ENCODE results near the gene PSPN.
A peak's percentile ranks its signal among the peaks of the same experiment; 100 is the strongest.
"Not testable (repeated sequence)": the region's sequence is repeated elsewhere in the genome, so short reads cannot be mapped to it uniquely, and the experiment has no call there.

PSPN gene

GRCh38 chr19:6372594-6373095 lies 3.1 kb downstream of the PSPN start, which contains the start of gene ALKBH7:
ALKBH7 (plus strand) TSS chr19:6372794; CDS start chr19:6372821, 27 bp downstream.
- peak; percentile 86 for ATAC-seq
- DNase-seq, result peak; percentile 93
- peak within 1 kb of the TSS; percentile 83 for H3K4me3 Mint-ChIP-seq
- peaks cover 10% of the 10 kb centered on the region for H3K36me3 Mint-ChIP-seq (ENCODE audit: low read depth)
- peak within 1 kb of the TSS; percentile 90 for H3K27ac Mint-ChIP-seq
- no peaks in the 10 kb centered on the region for H3K9me3 Mint-ChIP-seq
- peaks cover 15% of the 10 kb centered on the region for H3K4me1 Mint-ChIP-seq
- no peaks in the 10 kb centered on the region for H3K27me3 Mint-ChIP-seq

GRCh38 chr19:6364353-6364752 lies 11.4 kb downstream of the PSPN start:
- Mint-ChIP-seq H3K4me1 (peaks cover 18% of the 10 kb centered on the region), H3K9me3 (no peaks in the 10 kb centered on the region), H3K4me3 (no peak overlapping the region), H3K36me3 (ENCODE audit: low read depth) (peaks cover 40% of the 10 kb centered on the region), H3K27me3 (no peaks in the 10 kb centered on the region), H3K27ac (no peak overlapping the region)
- ATAC-seq, result no peak
- DNase-seq, result no peak

- Mint-ChIP-seq H3K36me3 (ENCODE audit: low read depth) (peaks cover 28% of the 10 kb centered on the region), H3K27ac (peak overlapping the region; percentile 98), H3K9me3 (no peaks in the 10 kb centered on the region), H3K4me1 (peaks cover 18% of the 10 kb centered on the region), H3K27me3 (no peaks in the 10 kb centered on the region), H3K4me3 (peak overlapping the region; percentile 98)
- ATAC-seq (peak; percentile 45), DNase-seq (peak; percentile 35)
Measured at GRCh38 chr19:6362351-6362801, 13.4 kb downstream of the PSPN start.

GRCh38 chr19:6362027-6362350 lies 13.7 kb downstream of the PSPN start:
- ATAC-seq, result no peak

GRCh38 chr19:6360857-6361216 lies 14.9 kb downstream of the PSPN start:
- peak overlapping the region; percentile 98 for H3K27ac Mint-ChIP-seq
- peaks cover 18% of the 10 kb centered on the region for H3K4me1 Mint-ChIP-seq

More at GRCh38 chr19:6362027-6362350, 13.7 kb downstream of the PSPN start:
- Mint-ChIP-seq H3K4me3 (peak overlapping the region; percentile 98), H3K9me3 (no peaks in the 10 kb centered on the region), H3K27ac (peak overlapping the region; percentile 98), H3K4me1 (peaks cover 18% of the 10 kb centered on the region), H3K27me3 (no peaks in the 10 kb centered on the region), H3K36me3 (ENCODE audit: low read depth) (peaks cover 26% of the 10 kb centered on the region)
- no peak for DNase-seq

GRCh38 chr19:6360445-6360844 lies 15.3 kb downstream of the PSPN start:
- H3K27ac Mint-ChIP-seq, DNase-seq, H3K27me3 Mint-ChIP-seq, H3K9me3 Mint-ChIP-seq, ATAC-seq: not testable (repeated sequence)
- H3K36me3 Mint-ChIP-seq (ENCODE audit: low read depth), result peaks cover 17% of the 10 kb centered on the region
- H3K4me3 Mint-ChIP-seq, result peak overlapping the region; percentile 98
- H3K4me1 Mint-ChIP-seq, result peaks cover 18% of the 10 kb centered on the region

More at GRCh38 chr19:6360857-6361216, 14.9 kb downstream of the PSPN start:
- Mint-ChIP-seq H3K4me3 (peak overlapping the region; percentile 98), H3K36me3 (ENCODE audit: low read depth) (peaks cover 20% of the 10 kb centered on the region)
- not testable (repeated sequence) for H3K9me3 Mint-ChIP-seq, ATAC-seq, DNase-seq, H3K27me3 Mint-ChIP-seq

- DNase-seq (no peak), ATAC-seq (no peak)
- Mint-ChIP-seq H3K27ac (peak overlapping the region; percentile 8), H3K4me3 (no peak overlapping the region), H3K9me3 (no peaks in the 10 kb centered on the region), H3K27me3 (no peaks in the 10 kb centered on the region), H3K4me1 (peaks cover 18% of the 10 kb centered on the region), H3K36me3 (ENCODE audit: low read depth) (peaks cover 11% of the 10 kb centered on the region)
Measured at GRCh38 chr19:6359568-6360341, 16.0 kb downstream of the PSPN start.

- ATAC-seq, result no peak
- Mint-ChIP-seq H3K9me3 (no peaks in the 10 kb centered on the region), H3K36me3 (ENCODE audit: low read depth) (peaks cover 7% of the 10 kb centered on the region), H3K4me3 (no peak overlapping the region), H3K27ac (no peak overlapping the region), H3K27me3 (no peaks in the 10 kb centered on the region), H3K4me1 (peaks cover 9% of the 10 kb centered on the region)
- DNase-seq, result no peak
Measured at GRCh38 chr19:6358003-6358402, 17.7 kb downstream of the PSPN start.

- Mint-ChIP-seq H3K4me3 (no peak overlapping the region), H3K9me3 (no peaks in the 10 kb centered on the region), H3K27ac (no peak overlapping the region), H3K4me1 (peaks cover under 1% of the 10 kb centered on the region), H3K27me3 (no peaks in the 10 kb centered on the region), H3K36me3 (ENCODE audit: low read depth) (peaks cover 3% of the 10 kb centered on the region)
- DNase-seq, result no peak
- no peak for ATAC-seq
Measured at GRCh38 chr19:6357174-6357573, 18.6 kb downstream of the PSPN start.

GRCh38 chr19:6355321-6356040 lies 20.3 kb downstream of the PSPN start:
- not testable (repeated sequence) for H3K27ac Mint-ChIP-seq; H3K36me3 Mint-ChIP-seq (ENCODE audit: low read depth); H3K4me1 Mint-ChIP-seq; H3K9me3 Mint-ChIP-seq; H3K27me3 Mint-ChIP-seq; ATAC-seq; DNase-seq; H3K4me3 Mint-ChIP-seq

GRCh38 chr19:6354098-6354674 lies 21.5 kb downstream of the PSPN start:
- ATAC-seq (no peak), DNase-seq (no peak)
- Mint-ChIP-seq H3K27me3 (no peaks in the 10 kb centered on the region), H3K9me3 (no peaks in the 10 kb centered on the region), H3K4me1 (no peaks in the 10 kb centered on the region), H3K36me3 (ENCODE audit: low read depth) (peaks cover 4% of the 10 kb centered on the region), H3K4me3 (no peak overlapping the region), H3K27ac (no peak overlapping the region)

- no peak overlapping the region for H3K27ac Mint-ChIP-seq
- no peaks in the 10 kb centered on the region for H3K9me3 Mint-ChIP-seq
- no peak for ATAC-seq
- DNase-seq, result no peak
- no peak overlapping the region for H3K4me3 Mint-ChIP-seq
- H3K36me3 Mint-ChIP-seq (ENCODE audit: low read depth), result peaks cover 4% of the 10 kb centered on the region
- no peaks in the 10 kb centered on the region for H3K27me3 Mint-ChIP-seq
- H3K4me1 Mint-ChIP-seq, result no peaks in the 10 kb centered on the region
Measured at GRCh38 chr19:6352381-6353165, 23.2 kb downstream of the PSPN start.

- H3K4me3 Mint-ChIP-seq, result no peak overlapping the region
- H3K9me3 Mint-ChIP-seq, result no peaks in the 10 kb centered on the region
- H3K36me3 Mint-ChIP-seq (ENCODE audit: low read depth), result peaks cover 4% of the 10 kb centered on the region
- no peaks in the 10 kb centered on the region for H3K4me1 Mint-ChIP-seq
- no peaks in the 10 kb centered on the region for H3K27me3 Mint-ChIP-seq
- no peak for ATAC-seq
- H3K27ac Mint-ChIP-seq, result no peak overlapping the region
- DNase-seq, result no peak
Measured at GRCh38 chr19:6350688-6351087, 25.0 kb downstream of the PSPN start.

- ATAC-seq; H3K9me3 Mint-ChIP-seq; H3K27me3 Mint-ChIP-seq; DNase-seq; H3K4me1 Mint-ChIP-seq; H3K4me3 Mint-ChIP-seq; H3K36me3 Mint-ChIP-seq (ENCODE audit: low read depth); H3K27ac Mint-ChIP-seq: not testable (repeated sequence)
Measured at GRCh38 chr19:6349271-6349670, 26.5 kb downstream of the PSPN start.
